Right lobe of liver (tissue), 6 donors: Measurements from ENCODE around the gene COLEC12. TPM values are rescaled to one million over a fixed set of nuclear protein-coding genes. Genes with fewer than 3 reads are reported as not detected.

Source experiments
- ATAC-seq, 4 donors: fragments of 200-7000 bp; cut with Tn5 transposase; one replicate each; pipeline ENCODE4 v1.9.1; 2020; ENCODE audit warnings: mild to moderate bottlenecking in 4 of 4, moderate library complexity in 4 of 4
- DNase-seq, 3 donors: peaks; one replicate each; pipeline ENCODE4 v3.0.0-alpha.2; 2020
- H3K27ac ChIP-seq, 3 donors: fragments of 200-600 bp; one replicate each; pipeline ENCODE4 v1.8.0; 2022
- H3K27me3 ChIP-seq, 2 donors: fragments of 200-600 bp; one replicate each; pipeline ENCODE4 v1.8.0; 2022
- H3K36me3 ChIP-seq, 4 donors: fragments of 200-600 bp; sonication (generic) in 1 of 4; one replicate each; pipeline versions ENCODE4 v1.5.1 to v1.8.0; 2017 to 2022; ENCODE audit warnings: control low read depth in 1 of 4
- H3K4me1 ChIP-seq, 4 donors: fragments of 200-600 bp; sonication (generic) in 1 of 4; one replicate each; pipeline versions ENCODE4 v1.5.1 to v1.8.0; 2017 to 2022; ENCODE audit warnings: control low read depth in 1 of 4
- H3K4me3 ChIP-seq, 3 donors: fragments of 200-600 bp; one replicate each; pipeline ENCODE4 v1.8.0; 2022
- H3K9me3 ChIP-seq, 4 donors: fragments of 200-600 bp; sonication (generic) in 1 of 4; one replicate each; pipeline versions ENCODE4 v1.5.1 to v1.8.0; 2017 to 2022; ENCODE audit warnings: control low read depth in 1 of 4
- CTCF ChIP-seq, 4 donors: fragments of 200-600 bp in 3 of 4; fragments of 450-650 bp in 1 of 4; IDR thresholded peaks; one replicate each; pipeline versions ENCODE4 v1.5.1 to v1.8.0; 2016 to 2022; ENCODE audit warnings: antibody characterized with exemption in 4 of 4, mild to moderate bottlenecking in 2 of 4
- POLR2A ChIP-seq: fragments of 450-650 bp; IDR thresholded peaks from one replicate; pipeline ENCODE4 v1.6.1; 2017; ENCODE audit warnings: antibody characterized with exemption, mild to moderate bottlenecking
- WGBS: methylation state at CpG from one replicate; pipeline ENCODE4 v1.1.6; 2018; ENCODE audit warnings: low coverage, low lambda C conversion rate; ENCODE audit not compliant: insufficient coverage; ENCODE audit errors: missing lambda C conversion rate; 5-methylcytosine and 5-hydroxymethylcytosine counted together
- intact Hi-C, 2 donors: fragments of 100-400 bp; cut with DNase I; formaldehyde crosslinking; loops; one replicate each; pipeline versions ENCODE4 v1.11.2 to v1.14.1; 2022
- total RNA-seq, 6 experiments: library from RNA; depleted of rRNA in 2 of 6; stranded (reverse); fragments of >200 nt in 2 of 6; fragmentation: NEBNext Ultra II Directional in 3 of 6; extraction: Animal tissue kit (Norgen Biotek cat#: 25700) in 3 of 6; gene quantifications; one replicate each; pipeline versions ENCODE4 v1.1.0 to v1.2.4, GENCODE V29; 2016 to 2023
- donor health status: DM: no; HTN: yes; CAD: no.
- donor health status: DM: no; HTN: no; CAD: no.
- donor health status: DM: no; HTN: no; CAD: no.
- donor health status: DM: no; HTN: yes; CAD: no.
- donor health status: DM: no; HTN: yes; CAD: no.

Gene COLEC12
- total RNA-seq, 6 experiments from 2014 or later: 0.12 to 1.00 (median 0.37) TPM; not detected in 1

DNA sequence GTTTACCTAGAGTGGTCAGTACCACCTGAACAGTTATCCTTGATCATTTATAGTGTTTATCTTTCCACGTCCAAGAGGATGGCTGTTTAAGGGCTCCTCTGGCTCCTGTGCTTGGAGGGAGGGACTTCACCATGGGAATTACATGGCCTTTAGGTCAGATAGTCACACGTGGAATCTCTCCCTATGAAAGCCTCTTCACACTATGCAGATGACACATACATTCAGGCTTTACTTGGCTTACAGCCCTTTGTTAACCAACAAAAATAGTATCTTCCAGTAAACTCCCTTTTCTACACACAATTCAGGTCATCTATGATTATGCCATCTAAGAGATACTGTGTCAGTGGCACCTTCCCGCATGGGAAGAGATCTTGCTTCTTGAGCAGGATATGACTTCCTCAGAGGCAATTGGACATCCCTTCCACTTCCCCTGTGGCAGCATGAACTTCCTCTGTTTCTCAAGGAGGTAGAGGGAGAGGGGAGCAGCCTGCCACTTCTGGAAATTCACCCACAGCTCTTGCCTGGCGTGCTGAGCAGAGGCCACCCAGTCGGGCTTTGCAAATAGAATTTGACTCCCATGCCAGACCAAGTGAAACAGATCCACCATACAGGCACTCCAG lies 53.5 kb downstream of the COLEC12 start:
- no peaks in the 10 kb centered on the region for H3K4me1 ChIP-seq
- intact Hi-C loops: no loop called here
- 44% methylated on average over 4 of the region's 5 CpGs for WGBS
- ATAC-seq (peak; percentile 49 to 74 (median 56)), DNase-seq (no peak)
- no peak for TF ChIP-seq POLR2A
- no peak for TF ChIP-seq CTCF (IDR thresholded peaks at IDR 0.05)
- H3K27ac ChIP-seq: no peak overlapping the region
- no peaks in the 10 kb centered on the region for H3K36me3 ChIP-seq
- H3K27me3 ChIP-seq: no peaks in the 10 kb centered on the region
- no peak overlapping the region for H3K4me3 ChIP-seq
- H3K9me3 ChIP-seq: no peaks in the 10 kb centered on the region

- no peak for TF ChIP-seq CTCF (IDR thresholded peaks at IDR 0.05)
- no peak overlapping the region for H3K27ac ChIP-seq
- WGBS: 54% methylated on average over 3 of the region's 3 CpGs
- ATAC-seq: no peak
- H3K27me3 ChIP-seq: no peaks in the 10 kb centered on the region
- intact Hi-C loops: no loop called here
- H3K4me3 ChIP-seq: no peak overlapping the region
- no peaks in the 10 kb centered on the region for H3K36me3 ChIP-seq
- no peaks in the 10 kb centered on the region for H3K9me3 ChIP-seq
- no peak for DNase-seq
- H3K4me1 ChIP-seq: no peaks in the 10 kb centered on the region
Observed at GRCh38 chr18:445055-445454, 55.4 kb downstream of the COLEC12 start.

- Histone ChIP-seq H3K27me3 (no peaks in the 10 kb centered on the region), H3K4me1 (no peaks in the 10 kb centered on the region), H3K4me3 (no peak overlapping the region), H3K9me3 (no peaks in the 10 kb centered on the region), H3K27ac (no peak overlapping the region), H3K36me3 (no peaks in the 10 kb centered on the region)
- intact Hi-C loops: no loop called here
- TF ChIP-seq POLR2A (no peak), CTCF (IDR thresholded peaks at IDR 0.05) (no peak)
- whole genome bisulfite sequencing: 63% methylated on average over 2 of the region's 2 CpGs
- no peak for ATAC-seq
- DNase-seq: no peak
Observed at GRCh38 chr18:438571-438970, 61.9 kb downstream of the COLEC12 start.

GRCh38 chr18:435940-436339 lies 64.6 kb downstream of the COLEC12 start:
- no peak for TF ChIP-seq CTCF (IDR thresholded peaks at IDR 0.05)
- no peak for TF ChIP-seq POLR2A
- no peaks in the 10 kb centered on the region for H3K36me3 ChIP-seq
- ATAC-seq (no peak), DNase-seq (no peak)
- H3K27ac ChIP-seq: no peak overlapping the region
- H3K4me1 ChIP-seq: no peaks in the 10 kb centered on the region
- intact Hi-C loops: no loop called here
- H3K4me3 ChIP-seq: no peak overlapping the region
- no peaks in the 10 kb centered on the region for H3K9me3 ChIP-seq
- 36% methylated on average over 2 of the region's 4 CpGs for WGBS
- H3K27me3 ChIP-seq: no peaks in the 10 kb centered on the region

DNA sequence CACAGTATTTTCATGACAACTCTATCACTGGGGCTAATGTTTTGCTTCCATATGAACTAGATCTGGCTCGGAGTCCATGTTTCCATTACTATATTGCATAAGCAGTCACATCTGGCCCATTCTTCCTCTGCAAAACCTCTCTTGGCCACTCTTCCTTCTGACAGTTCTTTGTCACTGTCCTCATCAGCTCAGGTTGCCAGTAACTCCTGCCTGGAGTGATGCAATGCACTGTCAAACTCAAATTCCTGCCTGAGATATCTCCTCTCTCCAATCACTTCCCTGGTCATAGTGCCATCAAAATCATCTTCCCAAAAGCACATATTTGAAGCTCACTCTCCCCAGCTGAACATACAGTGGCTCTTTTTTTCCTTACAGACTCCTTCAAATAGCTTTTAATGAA lies 66.1 kb downstream of the COLEC12 start:
- Histone ChIP-seq H3K36me3 (no peaks in the 10 kb centered on the region), H3K4me3 (no peak overlapping the region), H3K4me1 (no peaks in the 10 kb centered on the region), H3K9me3 (no peaks in the 10 kb centered on the region), H3K27ac (no peak overlapping the region), H3K27me3 (no peaks in the 10 kb centered on the region)
- ATAC-seq (peak in 1 of 4 donors; percentile 79), DNase-seq (no peak)
- no peak for TF ChIP-seq CTCF (IDR thresholded peaks at IDR 0.05)
- no peak for TF ChIP-seq POLR2A
- intact Hi-C loops: no loop called here
- 0% methylated on average over 1 of the region's 1 CpG for WGBS
